ENCODE data around the gene TTC39C.
A peak's percentile ranks its signal among the peaks of the same experiment; 100 is the strongest.

Gene TTC39C

DNA sequence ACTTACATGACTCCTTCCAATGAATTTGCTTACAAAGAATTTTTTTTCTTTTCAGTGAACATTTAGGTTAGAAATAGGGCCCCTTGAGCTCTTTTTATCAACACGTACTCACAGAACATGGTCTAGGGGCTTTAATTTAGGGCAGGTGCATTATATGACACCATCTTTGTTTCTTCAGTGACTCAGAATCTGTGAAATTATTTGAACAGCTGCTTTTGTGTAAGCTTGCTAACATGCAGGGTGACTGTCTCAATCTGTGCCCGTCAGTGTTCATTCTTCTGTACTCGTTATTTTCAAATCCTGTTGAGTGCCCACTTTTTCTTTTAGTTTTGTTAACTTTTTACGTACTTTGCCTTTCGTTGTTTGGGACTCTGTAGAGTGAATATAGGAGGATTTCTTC is 71.5 kb downstream of the TTC39C start:
- DNase-seq (ENCODE audit: low spot score), result no peak

DNA sequence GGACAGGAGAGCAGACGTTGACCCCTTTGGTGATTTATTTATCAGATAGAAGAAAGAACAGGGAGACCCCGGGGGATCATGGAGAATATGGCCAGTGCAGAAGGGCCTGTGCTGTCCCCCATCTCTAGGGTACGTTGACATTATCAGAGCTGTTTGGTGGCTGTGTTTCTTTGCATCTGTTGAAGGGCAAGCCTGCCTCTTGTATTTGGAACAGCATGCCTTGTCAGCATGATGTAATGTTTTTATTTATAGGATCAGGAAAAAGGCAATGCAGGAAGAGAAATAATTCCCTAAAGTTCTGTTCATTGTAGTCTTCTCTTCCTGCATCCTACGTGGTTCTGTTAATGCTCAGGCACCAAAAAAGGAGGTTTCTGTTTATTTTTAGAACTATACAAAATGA is 74.5 kb downstream of the TTC39C start:
- no peak for DNase-seq (ENCODE audit: low spot score)

DNA sequence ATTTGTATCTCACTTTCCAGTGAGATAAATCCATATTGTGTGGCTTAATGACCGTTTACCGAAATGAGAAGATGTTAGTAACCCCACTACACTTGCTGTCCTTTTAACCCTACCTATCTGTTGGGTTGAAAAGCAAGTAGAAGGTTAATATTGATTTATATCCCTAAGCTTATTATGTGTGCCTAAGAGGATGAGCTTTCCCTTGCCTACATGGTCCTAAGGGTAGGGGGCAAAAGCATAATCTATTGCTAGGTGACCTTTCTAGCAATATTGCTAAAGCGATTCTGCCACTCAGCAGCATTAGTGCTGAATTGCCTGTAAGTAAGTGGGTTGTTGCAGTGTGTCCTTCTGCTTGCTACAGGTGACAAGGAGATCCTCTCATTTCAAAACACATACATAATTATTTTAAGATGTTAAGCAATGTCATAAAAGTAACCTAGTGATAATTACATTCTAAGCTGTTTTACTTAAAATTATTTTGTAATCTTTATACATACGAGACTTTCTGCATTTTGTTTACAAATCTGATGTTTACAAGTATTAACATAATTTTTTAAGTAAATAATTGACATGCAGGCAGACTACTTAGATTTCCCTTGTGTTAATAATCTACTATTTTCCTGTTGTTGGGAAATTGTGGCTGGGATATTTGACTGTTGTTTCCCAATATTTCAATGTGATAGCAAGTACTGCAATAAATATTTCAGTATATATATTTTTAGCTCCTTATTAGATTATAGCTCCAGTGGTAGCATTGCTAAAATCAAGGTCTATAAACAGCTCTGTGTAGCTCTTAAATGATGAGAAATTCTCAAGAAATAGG is 75.2 kb downstream of the TTC39C start:
- DNase-seq (ENCODE audit: low spot score), result no peak

- no peak for DNase-seq (ENCODE audit: low spot score)
Measured at GRCh38 chr18:24090876-24091275, 76.3 kb downstream of the TTC39C start.

DNA sequence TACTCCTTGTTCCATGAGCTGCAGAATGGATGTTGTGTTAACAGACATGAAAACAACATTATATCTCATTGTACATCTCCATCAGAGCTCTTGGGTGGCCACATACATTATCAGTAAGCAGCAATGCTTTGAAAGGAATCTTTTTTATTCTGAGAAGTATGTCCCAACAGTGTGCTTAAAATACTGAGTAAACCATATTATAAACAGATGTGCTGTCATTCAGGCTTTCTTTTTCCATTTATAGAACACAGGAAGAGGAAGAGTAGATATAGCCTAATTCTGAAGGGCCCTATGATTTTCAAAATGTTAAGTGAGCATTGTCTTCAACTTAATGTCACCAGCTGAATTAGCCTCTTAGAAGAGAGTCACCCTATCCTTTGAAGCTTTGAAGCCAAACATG is 80.0 kb downstream of the TTC39C start:
- no peak for DNase-seq (ENCODE audit: low spot score)

DNA sequence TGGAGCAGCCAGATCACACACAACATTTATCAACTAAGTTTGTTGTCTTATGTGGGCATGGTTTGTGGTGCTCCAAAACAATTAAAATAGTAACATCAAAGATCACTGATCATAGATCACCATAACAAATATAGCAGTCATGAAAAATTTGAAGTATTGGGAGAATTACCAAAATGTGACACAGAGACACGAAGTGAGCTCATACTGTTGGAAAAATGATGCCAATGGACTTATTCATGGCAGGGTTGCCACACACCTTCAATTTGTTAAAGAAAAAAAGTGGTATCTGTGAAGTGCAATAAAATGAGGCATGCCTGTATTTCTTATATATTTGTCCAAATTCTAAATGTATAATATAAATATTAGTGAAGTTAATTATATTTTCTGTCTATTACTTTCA is 81.4 kb downstream of the TTC39C start:
- no peak for DNase-seq (ENCODE audit: low spot score)

- DNase-seq (ENCODE audit: low spot score), result no peak
Measured at GRCh38 chr18:24103320-24104021, 88.9 kb downstream of the TTC39C start.

GRCh38 chr18:24104486-24104885 is 89.9 kb downstream of the TTC39C start:
- DNase-seq (ENCODE audit: low spot score), result no peak

DNA sequence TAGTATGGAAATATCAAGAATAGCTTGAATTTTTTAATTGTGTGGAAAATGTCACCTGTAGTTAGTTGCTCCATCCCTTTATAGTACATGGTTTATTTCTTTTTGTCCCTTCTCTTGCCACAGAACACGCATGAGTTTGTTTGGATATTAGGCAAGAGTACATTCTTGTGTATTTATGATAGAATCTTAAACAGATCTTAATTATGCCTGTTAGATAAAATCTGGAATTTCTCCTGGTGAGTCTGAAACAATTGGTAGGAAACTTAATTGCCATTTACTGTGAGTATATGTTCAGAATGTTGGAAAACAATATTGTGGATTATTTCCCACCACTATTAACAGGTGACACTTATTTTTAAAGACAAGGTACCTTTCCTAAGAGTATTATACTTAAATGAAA is 94.1 kb downstream of the TTC39C start:
- DNase-seq (ENCODE audit: low spot score), result no peak

DNA sequence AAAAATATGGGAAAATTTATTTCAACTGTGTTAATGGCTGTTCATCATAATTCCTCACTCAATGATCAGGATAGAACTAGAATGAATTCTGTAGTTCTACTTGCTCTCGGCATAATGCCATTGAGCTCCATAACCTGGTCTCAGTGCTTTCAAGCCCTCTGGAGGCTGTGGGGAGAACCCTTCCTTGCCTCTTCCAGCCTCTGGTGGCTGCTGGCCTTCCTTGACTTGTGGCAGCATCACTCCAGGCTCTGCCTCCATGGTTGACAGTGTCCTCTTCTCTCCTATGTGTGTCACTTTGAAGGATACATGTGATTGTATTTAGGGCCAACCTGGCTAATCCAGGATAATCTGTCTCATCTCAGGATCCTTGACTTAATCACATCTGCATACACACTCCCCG is 97.4 kb downstream of the TTC39C start:
- no peak for DNase-seq (ENCODE audit: low spot score)

GRCh38 chr18:24112464-24112863 is 97.9 kb downstream of the TTC39C start:
- no peak for DNase-seq (ENCODE audit: low spot score)

- DNase-seq (ENCODE audit: low spot score), result peak; percentile 66
Measured at GRCh38 chr18:24112874-24113615, 98.5 kb downstream of the TTC39C start.

DNA sequence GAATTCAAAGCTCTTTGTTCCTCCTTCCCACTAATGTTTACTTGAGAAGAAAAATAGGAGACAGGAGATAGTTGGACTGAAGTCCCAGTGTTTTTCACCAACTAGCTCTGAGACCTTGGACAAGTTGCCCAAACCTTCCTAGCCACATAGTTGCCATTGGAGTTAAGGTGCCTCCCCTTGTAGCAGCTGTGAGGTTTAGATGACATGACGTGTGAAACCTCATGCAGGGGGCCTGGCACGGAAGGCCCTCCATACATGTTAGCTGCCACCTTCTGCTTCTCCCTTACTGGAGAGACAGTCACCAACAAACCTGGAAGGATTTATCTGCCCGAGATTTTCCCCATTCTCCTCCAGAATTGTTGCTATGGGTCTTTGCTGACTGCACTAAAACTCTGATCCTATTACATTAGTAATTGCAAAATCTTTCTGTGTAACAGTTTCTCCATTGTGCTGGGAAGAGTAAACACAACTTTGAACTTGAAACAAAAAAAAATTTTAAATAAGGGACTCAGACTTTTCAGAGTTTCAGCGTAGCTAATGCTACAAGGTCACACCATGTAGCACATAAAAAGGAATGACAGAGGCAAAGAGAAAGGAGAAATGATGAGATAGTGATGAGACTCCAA is 100.5 kb downstream of the TTC39C start:
- DNase-seq (ENCODE audit: low spot score), result no peak

GRCh38 chr18:24115628-24116027 is 101.1 kb downstream of the TTC39C start:
- DNase-seq (ENCODE audit: low spot score), result no peak

GRCh38 chr18:24118750-24119577 is 104.4 kb downstream of the TTC39C start:
- DNase-seq (ENCODE audit: low spot score), result peak; percentile 78

DNA sequence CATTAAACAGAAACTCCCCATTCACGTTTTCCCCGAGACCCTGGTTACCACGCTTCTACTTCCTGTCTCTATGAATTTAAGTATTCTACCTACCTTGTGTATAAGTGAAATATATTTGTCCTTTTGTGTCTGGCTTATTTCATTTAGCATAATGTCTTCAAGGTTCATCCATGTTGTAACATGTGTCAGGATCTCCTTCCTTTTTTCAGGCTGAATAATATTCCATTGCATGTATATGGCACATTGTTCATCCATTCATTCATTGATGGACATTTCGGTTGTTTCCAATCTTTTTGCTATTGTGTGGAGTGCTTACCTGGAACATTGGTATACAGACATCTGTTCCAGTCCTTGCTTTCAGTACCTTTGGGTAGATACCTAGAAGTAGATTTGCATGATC is 106.1 kb downstream of the TTC39C start:
- no peak for DNase-seq (ENCODE audit: low spot score)

DNA sequence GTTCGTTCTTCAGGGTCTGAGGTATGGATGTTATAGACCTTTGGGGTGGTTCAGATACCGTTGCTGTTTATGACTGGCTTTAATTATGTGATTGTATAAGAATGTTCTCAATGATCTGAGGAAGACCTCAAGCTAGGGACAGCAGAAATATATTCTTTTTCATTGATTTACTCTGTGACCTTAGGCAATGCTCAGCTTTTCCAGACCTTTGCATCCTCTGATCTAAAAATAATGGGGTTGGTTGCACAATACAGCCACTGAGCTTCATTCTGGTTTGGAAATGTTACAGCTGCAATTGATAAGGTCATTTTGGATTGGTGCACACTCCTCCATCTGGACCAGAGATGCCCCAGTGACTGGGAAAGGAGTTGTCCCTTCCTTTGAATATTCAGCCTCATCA is 107.1 kb downstream of the TTC39C start:
- no peak for DNase-seq (ENCODE audit: low spot score)

GRCh38 chr18:24126155-24126961 is 111.8 kb downstream of the TTC39C start:
- no peak for DNase-seq (ENCODE audit: low spot score)

- no peak for DNase-seq (ENCODE audit: low spot score)
Measured at GRCh38 chr18:24127735-24128134, 113.2 kb downstream of the TTC39C start.

DNA sequence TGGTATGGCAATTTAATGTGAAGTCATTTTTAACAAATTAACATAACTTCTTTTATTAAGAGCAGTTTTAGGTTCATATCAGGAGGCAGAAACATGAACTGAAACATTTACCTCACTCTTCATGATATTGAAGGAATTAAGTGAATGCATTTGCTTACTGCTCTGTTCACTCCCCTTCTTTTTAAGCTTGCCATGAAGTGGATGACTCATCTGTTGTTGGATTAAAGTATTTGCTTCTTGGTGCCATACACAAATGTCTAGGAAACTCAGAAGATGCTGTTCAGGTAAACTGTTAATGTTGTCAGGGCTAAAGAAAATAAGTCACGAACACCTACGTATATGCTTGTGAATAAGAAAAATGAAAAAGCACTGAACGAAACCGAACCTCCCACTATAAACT is 114.1 kb downstream of the TTC39C start:
- no peak for DNase-seq (ENCODE audit: low spot score)

DNA sequence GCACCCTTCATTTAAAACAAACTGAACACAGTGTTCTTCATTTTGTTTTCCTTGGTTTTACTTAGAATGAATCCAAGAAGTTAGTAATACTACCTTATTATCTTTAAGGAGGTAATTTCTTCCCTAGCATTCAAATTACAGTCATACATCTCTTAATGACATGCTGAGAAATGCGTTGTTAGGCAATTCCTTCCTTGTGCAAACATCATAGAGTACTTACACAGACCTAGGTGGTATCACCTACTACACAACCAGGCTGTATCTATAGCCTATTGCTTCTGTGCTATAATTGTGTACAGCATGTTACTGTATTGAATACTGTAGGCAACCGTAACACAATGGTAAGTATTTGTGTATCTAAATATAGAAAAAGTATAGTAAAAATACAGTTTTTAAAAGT is 115.9 kb downstream of the TTC39C start:
- DNase-seq (ENCODE audit: low spot score), result no peak
